DOHH2 (cell line): ENCODE results near the gene TUBB2B.

Source experiments
- H3F3A ChIP-seq: fragments of 200-600 bp; sonication (generic), shearing (Covaris generic); 2 replicates; pipeline ENCODE4 v1.6.0; 2016; ENCODE audit warnings: antibody characterized with exemption, mild to moderate bottlenecking; ENCODE audit not compliant: control insufficient read depth, insufficient read depth
- H3K27ac ChIP-seq: fragments of 200-600 bp; sonication (generic); 2 replicates; pipeline ENCODE4 v1.5.1; 2014; ENCODE audit warnings: low read depth, mild to moderate bottlenecking, low read length, moderate library complexity
- H3K27me3 ChIP-seq: fragments of 200-600 bp; sonication (generic); 2 replicates; pipeline ENCODE4 v1.6.1; 2014; ENCODE audit warnings: mild to moderate bottlenecking, low read length, mixed read lengths; ENCODE audit not compliant: control insufficient read depth
- H3K36me3 ChIP-seq: fragments of 200-600 bp; sonication (generic); 2 replicates; pipeline ENCODE4 v1.6.1; 2014; ENCODE audit warnings: mild to moderate bottlenecking, low read length, moderate library complexity, mixed read lengths; ENCODE audit not compliant: control insufficient read depth
- H3K4me1 ChIP-seq: fragments of 200-600 bp; sonication (generic); 2 replicates; pipeline ENCODE4 v1.6.1; 2014; ENCODE audit warnings: mild to moderate bottlenecking, low read length, mixed read lengths; ENCODE audit not compliant: control insufficient read depth
- H3K4me2 ChIP-seq: fragments of 200-600 bp; sonication (generic); 2 replicates; pipeline ENCODE4 v1.6.0; 2014; ENCODE audit warnings: mild to moderate bottlenecking, low read length, moderate library complexity
- H3K4me3 ChIP-seq: fragments of 200-600 bp; sonication (generic); 2 replicates; pipeline ENCODE4 v1.5.1; 2014; ENCODE audit warnings: mild to moderate bottlenecking, low read length, mixed read lengths
- H3K79me2 ChIP-seq: fragments of 200-600 bp; sonication (generic); 2 replicates; pipeline ENCODE4 v1.6.1; 2014; ENCODE audit warnings: mild to moderate bottlenecking, low read length, mixed read lengths; ENCODE audit not compliant: control insufficient read depth
- H3K9me2 ChIP-seq: fragments of 200-600 bp; sonication (generic); replicated peaks from 2 replicates; pipeline ENCODE4 v1.6.1; 2014; ENCODE audit warnings: mild to moderate bottlenecking, low read length, mixed read lengths; ENCODE audit not compliant: control insufficient read depth
- H3K9me3 ChIP-seq: fragments of 200-600 bp; sonication (generic); 2 replicates; pipeline ENCODE4 v1.6.1; 2014; ENCODE audit warnings: antibody characterized with exemption, low read length, mixed read lengths; ENCODE audit not compliant: control insufficient read depth, insufficient read depth
- H4K20me1 ChIP-seq: fragments of 200-600 bp; sonication (generic); 2 replicates; pipeline ENCODE4 v1.6.0; 2014; ENCODE audit warnings: low read depth, mild to moderate bottlenecking, antibody characterized with exemption, low read length, moderate library complexity; ENCODE audit not compliant: control insufficient read depth, insufficient read depth
- EZH2phosphoT487 ChIP-seq: fragments of 200-600 bp; sonication (generic); IDR thresholded peaks from 2 replicates; pipeline ENCODE4 v1.6.1; 2017; ENCODE audit warnings: borderline replicate concordance, mild to moderate bottlenecking, antibody characterized with exemption, low read length, moderate library complexity, mixed read lengths
- TF ChIP-seq, protein P1 (sequence below): fragments of 200-600 bp; sonication (generic); IDR thresholded peaks from one replicate; pipeline ENCODE4 v1.5.1; 2014; ENCODE audit warnings: antibody characterized with exemption, mild to moderate bottlenecking, low read depth, low read length; ENCODE audit not compliant: poor library complexity, severe bottlenecking

Gene TUBB2B

DNA sequence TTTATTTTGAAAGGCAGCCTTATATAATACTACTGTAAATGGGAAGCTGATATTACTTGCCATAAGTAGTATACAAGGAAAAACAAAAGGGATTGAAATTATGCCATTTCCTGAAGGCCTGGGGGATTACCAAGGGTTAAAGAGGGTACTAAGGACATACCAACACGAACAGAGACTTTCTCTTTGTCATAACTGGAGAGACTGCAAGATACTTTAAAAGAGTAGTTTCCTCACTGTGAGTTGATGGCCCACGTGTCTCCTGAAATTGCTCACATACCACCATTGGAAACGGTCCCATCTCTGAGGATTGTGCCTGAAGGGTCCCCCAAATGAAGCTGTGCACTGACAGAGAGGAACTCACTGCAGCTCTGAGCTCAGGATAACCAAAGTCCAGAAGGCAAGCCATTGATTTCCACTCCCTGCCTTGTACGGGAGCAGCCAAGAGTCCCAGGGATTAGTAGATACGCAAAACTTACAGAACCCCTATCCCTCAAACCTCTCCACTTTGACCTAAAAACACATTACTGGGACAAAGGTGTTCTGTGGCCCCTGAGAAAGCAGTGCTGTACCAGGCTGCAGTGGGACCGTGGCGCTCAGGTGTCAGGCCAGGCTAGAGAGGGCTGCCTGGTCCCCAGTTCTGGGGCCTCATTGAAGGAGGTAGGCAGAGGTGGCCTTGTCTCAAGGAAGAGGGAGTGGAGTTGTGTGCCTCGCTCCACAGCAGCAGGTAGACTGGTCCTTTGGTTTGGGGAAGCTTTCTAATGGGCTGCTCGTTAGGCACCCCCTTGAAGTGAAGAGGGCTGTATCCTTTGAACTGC, 46.5 kb upstream of the TUBB2B start:
- no peaks in the 10 kb centered on the region for H3K27me3 ChIP-seq
- TF ChIP-seq, protein P1, sequence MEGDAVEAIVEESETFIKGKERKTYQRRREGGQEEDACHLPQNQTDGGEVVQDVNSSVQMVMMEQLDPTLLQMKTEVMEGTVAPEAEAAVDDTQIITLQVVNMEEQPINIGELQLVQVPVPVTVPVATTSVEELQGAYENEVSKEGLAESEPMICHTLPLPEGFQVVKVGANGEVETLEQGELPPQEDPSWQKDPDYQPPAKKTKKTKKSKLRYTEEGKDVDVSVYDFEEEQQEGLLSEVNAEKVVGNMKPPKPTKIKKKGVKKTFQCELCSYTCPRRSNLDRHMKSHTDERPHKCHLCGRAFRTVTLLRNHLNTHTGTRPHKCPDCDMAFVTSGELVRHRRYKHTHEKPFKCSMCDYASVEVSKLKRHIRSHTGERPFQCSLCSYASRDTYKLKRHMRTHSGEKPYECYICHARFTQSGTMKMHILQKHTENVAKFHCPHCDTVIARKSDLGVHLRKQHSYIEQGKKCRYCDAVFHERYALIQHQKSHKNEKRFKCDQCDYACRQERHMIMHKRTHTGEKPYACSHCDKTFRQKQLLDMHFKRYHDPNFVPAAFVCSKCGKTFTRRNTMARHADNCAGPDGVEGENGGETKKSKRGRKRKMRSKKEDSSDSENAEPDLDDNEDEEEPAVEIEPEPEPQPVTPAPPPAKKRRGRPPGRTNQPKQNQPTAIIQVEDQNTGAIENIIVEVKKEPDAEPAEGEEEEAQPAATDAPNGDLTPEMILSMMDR = no peak
- TF ChIP-seq EZH2phosphoT487 = no peak
- peaks cover 39% of the 10 kb centered on the region for H3K36me3 ChIP-seq
- H3K4me2 ChIP-seq = no peak overlapping the region
- 0 out of 2 replicates have a peak, but pooled peaks cover 4% of the 10 kb centered on the region for H4K20me1 ChIP-seq
- H3K9me2 ChIP-seq = no peaks in the 10 kb centered on the region
- no peak overlapping the region for H3K4me3 ChIP-seq
- H3F3A ChIP-seq = peaks cover 6% of the 10 kb centered on the region; the same call in 1 of the 2 replicates
- no peaks in the 10 kb centered on the region for H3K9me3 ChIP-seq
- H3K27ac ChIP-seq = no peak overlapping the region
- H3K4me1 ChIP-seq = no peaks in the 10 kb centered on the region
- H3K79me2 ChIP-seq = peaks cover 3% of the 10 kb centered on the region; the same call in 1 of the 2 replicates

GRCh38 chr6:3272911-3273547, 45.6 kb upstream of the TUBB2B start:
- H3K79me2 ChIP-seq = peaks cover 8% of the 10 kb centered on the region
- TF ChIP-seq, protein P1 = no peak
- TF ChIP-seq EZH2phosphoT487 = no peak
- no peak overlapping the region for H3K4me3 ChIP-seq
- 0 out of 2 replicates have a peak, but pooled peaks cover 4% of the 10 kb centered on the region for H4K20me1 ChIP-seq
- no peaks in the 10 kb centered on the region for H3K4me1 ChIP-seq
- H3K27ac ChIP-seq = no peak overlapping the region
- no peaks in the 10 kb centered on the region for H3K27me3 ChIP-seq
- no peak overlapping the region for H3K4me2 ChIP-seq
- no peaks in the 10 kb centered on the region for H3K9me3 ChIP-seq
- H3K36me3 ChIP-seq = peaks cover 46% of the 10 kb centered on the region
- H3K9me2 ChIP-seq = no peaks in the 10 kb centered on the region
- peaks cover 3% of the 10 kb centered on the region; the same call in 1 of the 2 replicates for H3F3A ChIP-seq

DNA sequence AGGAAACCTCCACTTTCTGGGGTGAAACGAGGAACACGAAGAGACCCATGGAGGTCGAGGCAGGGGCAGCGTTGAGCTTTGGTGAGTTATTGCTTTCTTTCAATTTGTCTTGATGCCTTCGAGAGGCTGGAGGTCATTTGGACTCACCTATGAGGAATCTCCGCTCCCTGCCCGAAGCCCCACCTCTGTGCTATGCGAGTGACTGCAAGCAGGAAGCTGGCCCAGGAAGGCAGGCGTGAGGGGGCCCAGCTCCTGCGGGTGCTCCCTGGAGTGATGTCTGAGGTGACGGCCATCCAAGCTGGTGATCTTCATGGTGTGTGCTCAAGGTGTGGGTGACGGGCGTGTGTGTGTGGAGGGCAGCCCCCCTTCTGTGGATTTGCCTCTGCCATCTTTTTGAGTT, 44.3 kb upstream of the TUBB2B start:
- Histone ChIP-seq H4K20me1 (no peaks in the 10 kb centered on the region), H3K27me3 (no peaks in the 10 kb centered on the region), H3F3A (peaks cover 3% of the 10 kb centered on the region; the same call in 1 of the 2 replicates), H3K4me1 (no peaks in the 10 kb centered on the region), H3K27ac (no peak overlapping the region), H3K9me2 (no peaks in the 10 kb centered on the region), H3K4me2 (no peak overlapping the region), H3K9me3 (no peaks in the 10 kb centered on the region), H3K36me3 (peaks cover 54% of the 10 kb centered on the region), H3K79me2 (peaks cover 17% of the 10 kb centered on the region), H3K4me3 (no peak overlapping the region)
- TF ChIP-seq EZH2phosphoT487 = no peak
- TF ChIP-seq, protein P1 = no peak
